ENCODE measurements around the gene PDE9A. TPM values are rescaled to one million over a fixed set of nuclear protein-coding genes. Genes with fewer than 3 reads are reported as not detected.

PDE9A gene
- total and polyA plus RNA-seq, 2 experiments from 2014 or later: 26.5 to 31.1 TPM

GRCh38 chr21:42768324-42769121 is 115.1 kb downstream of the PDE9A start:
- Mint-ChIP-seq H3K4me3 (no peak overlapping the region), H3K9me3 (no peaks in the 10 kb centered on the region; the same call in 2 of the 3 replicates), H3K36me3 (ENCODE audit: low read depth) (peaks cover 65% of the 10 kb centered on the region), H3K27ac (no peak overlapping the region), H3K27me3 (ENCODE audit: insufficient read depth, low read depth, poor library complexity) (peaks cover 3% of the 10 kb centered on the region), H3K4me1 (no peaks in the 10 kb centered on the region; the same call in 2 of the 3 replicates)
- H3K4me1 ChIP-seq (ENCODE audit: insufficient read depth): no peaks in the 10 kb centered on the region
- no peaks in the 10 kb centered on the region for H3K27me3 ChIP-seq (ENCODE audit: insufficient read depth)
- H3K27ac ChIP-seq (ENCODE audit: low read depth): no peak overlapping the region
- H3K79me2 ChIP-seq (replicated peaks; ENCODE audit: insufficient read depth): no peaks in the 10 kb centered on the region
- H3K36me3 ChIP-seq (ENCODE audit: insufficient read depth): no peaks in the 10 kb centered on the region; the same call in 1 of the 2 replicates
- no peaks in the 10 kb centered on the region for H3K9me2 ChIP-seq (ENCODE audit: insufficient read depth)
- TF ChIP-seq JUNB (IDR thresholded peaks at IDR 0.05; ENCODE audit: unreplicated experiment) (no peak), CTCF (conservative IDR thresholded peaks at IDR 0.05; ENCODE audit: low read depth in 2 of 2) (no peak), EZH2phosphoT487 (IDR thresholded peaks at IDR 0.05; ENCODE audit: unreplicated experiment) (no peak), ETS1 (IDR thresholded peaks at IDR 0.05) (no peak), CREB1 (CRISPR knock-in tag; IDR thresholded peaks at IDR 0.05; ENCODE audit: low read depth) (no peak)
- H3K4me2 ChIP-seq: no peak overlapping the region
- H2AFZ ChIP-seq: no peak overlapping the region
- no peak overlapping the region for H3K4me3 ChIP-seq
- H3F3A ChIP-seq (replicated peaks; ENCODE audit: low read depth): 0 out of 2 replicates have a peak, but pooled peaks cover 7% of the 10 kb centered on the region
- no peak for ATAC-seq
- H4K20me1 ChIP-seq (replicated peaks; ENCODE audit: insufficient read depth): no peaks in the 10 kb centered on the region
- DNase-seq (ENCODE audit: low spot score): no peak

- H3K36me3 ChIP-seq (ENCODE audit: insufficient read depth): no peaks in the 10 kb centered on the region; the same call in 1 of the 2 replicates
- H3K4me3 ChIP-seq: no peak overlapping the region
- H3F3A ChIP-seq (replicated peaks; ENCODE audit: low read depth): 0 out of 2 replicates have a peak, but pooled peaks cover 7% of the 10 kb centered on the region
- H3K9me3 Mint-ChIP-seq: no peaks in the 10 kb centered on the region; the same call in 2 of the 3 replicates
- peaks cover 3% of the 10 kb centered on the region for H3K27me3 Mint-ChIP-seq (ENCODE audit: insufficient read depth, low read depth, poor library complexity)
- no peaks in the 10 kb centered on the region; the same call in 2 of the 3 replicates for H3K4me1 Mint-ChIP-seq
- no peaks in the 10 kb centered on the region for H3K4me1 ChIP-seq (ENCODE audit: insufficient read depth)
- no peaks in the 10 kb centered on the region for H3K27me3 ChIP-seq (ENCODE audit: insufficient read depth)
- peaks cover 64% of the 10 kb centered on the region for H3K36me3 Mint-ChIP-seq (ENCODE audit: low read depth)
- no peak for DNase-seq (ENCODE audit: low spot score)
- H3K27ac Mint-ChIP-seq: no peak overlapping the region
- H3K79me2 ChIP-seq (replicated peaks; ENCODE audit: insufficient read depth): no peaks in the 10 kb centered on the region
- no peaks in the 10 kb centered on the region for H4K20me1 ChIP-seq (replicated peaks; ENCODE audit: insufficient read depth)
- H3K27ac ChIP-seq (ENCODE audit: low read depth): no peak overlapping the region
- H3K4me2 ChIP-seq: no peak overlapping the region
- H2AFZ ChIP-seq: no peak overlapping the region
- no peak for ATAC-seq
- H3K4me3 Mint-ChIP-seq: no peak overlapping the region
- no peaks in the 10 kb centered on the region for H3K9me2 ChIP-seq (ENCODE audit: insufficient read depth)
- TF ChIP-seq STAT1 (IDR thresholded peaks at IDR 0.05; ENCODE audit: unreplicated experiment): no peak
- no peak for TF ChIP-seq CTCF (conservative IDR thresholded peaks at IDR 0.05; ENCODE audit: low read depth in 2 of 2)
- no peak for TF ChIP-seq ZNF462 (CRISPR knock-in tag; IDR thresholded peaks at IDR 0.05)
- TF ChIP-seq ZNF114 (CRISPR knock-in tag; IDR thresholded peaks at IDR 0.05): no peak
These were observed 115.9 kb downstream of the PDE9A start for GRCh38 chr21:42769183-42769819.
